Activated CD8-positive, alpha-beta memory T cell treated with anti-CD3 and anti-CD28 coated beads, Interleukin-2, amount 50 U/mL, for 48 hours (primary cell): ENCODE measurements around the gene HYAL2.

Experiments
- DNase-seq: peaks from one replicate; pipeline ENCODE4 v3.0.0-alpha.2; 2020

Gene HYAL2

GRCh38 chr3:50322386-50323091 lies at the start of gene HYAL2:
HYAL2 (minus strand) TSS chr3:50322745; CDS start chr3:50320489, 2,256 bp downstream.
- DNase-seq: no peak

- no peak for DNase-seq
These were observed 48.7 kb upstream of the HYAL2 start for GRCh38 chr3:50371133-50371685.

GRCh38 chr3:50370594-50370993 lies 48.0 kb upstream of the HYAL2 start:
- DNase-seq: no peak

- DNase-seq: no peak
These were observed 46.6 kb upstream of the HYAL2 start for GRCh38 chr3:50369012-50369670.

GRCh38 chr3:50365842-50366220 lies 43.3 kb upstream of the HYAL2 start:
- no peak for DNase-seq

GRCh38 chr3:50365080-50365841 lies 42.7 kb upstream of the HYAL2 start:
- DNase-seq: peak; percentile 96

- DNase-seq: no peak
These were observed 42.1 kb upstream of the HYAL2 start for GRCh38 chr3:50364573-50365079.

GRCh38 chr3:50359760-50360110 lies 37.2 kb upstream of the HYAL2 start:
- no peak for DNase-seq

- DNase-seq: peak; percentile 93
These were observed 36.6 kb upstream of the HYAL2 start, which contains the start of gene TMEM115 for GRCh38 chr3:50358911-50359759. TMEM115 (minus strand) TSS chr3:50359521; CDS start chr3:50359063, 458 bp downstream.

- DNase-seq: no peak
These were observed 35.9 kb upstream of the HYAL2 start for GRCh38 chr3:50358355-50358910.

- DNase-seq: no peak
These were observed 34.9 kb upstream of the HYAL2 start for GRCh38 chr3:50357481-50357880.

- no peak for DNase-seq
These were observed 34.0 kb upstream of the HYAL2 start for GRCh38 chr3:50356553-50356952.

GRCh38 chr3:50355829-50356552 lies 33.4 kb upstream of the HYAL2 start:
- no peak for DNase-seq

GRCh38 chr3:50354850-50355249 lies 32.3 kb upstream of the HYAL2 start:
- DNase-seq: no peak

GRCh38 chr3:50354186-50354764 lies 31.7 kb upstream of the HYAL2 start:
- DNase-seq: no peak

GRCh38 chr3:50353245-50354004 lies 30.9 kb upstream of the HYAL2 start:
- no peak for DNase-seq

- DNase-seq: no peak
These were observed 30.2 kb upstream of the HYAL2 start for GRCh38 chr3:50352781-50353180.

- no peak for DNase-seq
These were observed 28.8 kb upstream of the HYAL2 start for GRCh38 chr3:50351323-50351697.

GRCh38 chr3:50350527-50351322 lies 28.2 kb upstream of the HYAL2 start, which contains the start of the genes CYB561D2 and NPRL2:
CYB561D2 (plus strand) TSS chr3:50350862; CDS start chr3:50351434, 572 bp downstream.
NPRL2 (minus strand) TSS chr3:50350775; CDS start chr3:50350652, 123 bp downstream.
- peak; percentile 99 for DNase-seq
